Cardiac septum (tissue), 1 donor: ENCODE results near the gene TNS3. TPM values are rescaled to one million over a fixed set of nuclear protein-coding genes. Genes with fewer than 3 reads are reported as not detected.

Experiments
- DNase-seq: peaks from one replicate; pipeline ENCODE4 v3.0.0-alpha.2; 2020; ENCODE audit warnings: low spot score
- intact Hi-C: fragments of 100-400 bp; cut with DNase I; formaldehyde crosslinking; loops from one replicate; pipeline ENCODE4 v1.14.0; 2022
- total RNA-seq: library from RNA; stranded (reverse); fragmentation: NEBNext Ultra II Directional; extraction: Animal tissue kit (Norgen Biotek cat#: 25700); gene quantifications from one replicate; pipeline ENCODE4 v1.2.1, GENCODE V29; 2021
- donor health status: DM: no; HTN: no; CAD: no.

Gene TNS3
- total RNA-seq, 1 donor from 2014 or later = 29.0 TPM

GRCh38 chr7:47390914-47391313 lies 191.0 kb downstream of the TNS3 start:
- peak; percentile 14 for DNase-seq
- intact Hi-C loops = no loop called here

DNA sequence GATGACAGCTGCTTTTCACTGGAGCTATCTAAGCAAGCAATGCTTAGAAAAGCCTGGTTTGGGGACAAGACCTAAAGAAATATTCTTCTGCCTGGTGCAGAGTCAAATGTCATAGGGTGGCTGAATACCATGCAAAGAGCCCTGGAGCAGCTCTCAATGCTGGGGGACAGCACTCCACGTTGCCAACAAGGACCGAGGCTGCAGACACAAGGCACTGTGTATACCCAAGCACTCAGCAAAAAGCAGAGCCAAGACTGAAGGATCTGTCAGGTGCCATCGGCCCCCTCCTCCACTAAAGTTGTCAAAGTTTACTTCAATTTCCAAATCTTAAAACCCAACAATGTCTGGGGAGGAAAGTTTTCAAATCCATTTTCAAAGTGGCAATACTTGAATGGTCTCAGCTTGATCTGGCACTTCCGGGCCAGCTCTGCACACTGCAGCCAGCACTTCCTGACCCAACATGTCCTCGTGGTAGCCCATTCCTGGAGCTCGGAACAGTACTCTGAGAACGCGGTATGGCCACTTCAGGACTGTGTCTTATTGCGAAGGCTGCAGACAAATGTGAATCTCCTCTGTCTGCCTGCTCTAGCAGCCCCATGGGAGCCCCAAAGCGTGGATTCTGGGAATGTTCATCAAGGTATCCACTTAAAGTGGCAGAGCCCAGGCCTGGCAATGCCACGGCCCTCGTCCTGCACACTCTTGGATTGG lies 191.8 kb downstream of the TNS3 start:
- intact Hi-C loops = no loop called here
- DNase-seq = peak; percentile 41

DNA sequence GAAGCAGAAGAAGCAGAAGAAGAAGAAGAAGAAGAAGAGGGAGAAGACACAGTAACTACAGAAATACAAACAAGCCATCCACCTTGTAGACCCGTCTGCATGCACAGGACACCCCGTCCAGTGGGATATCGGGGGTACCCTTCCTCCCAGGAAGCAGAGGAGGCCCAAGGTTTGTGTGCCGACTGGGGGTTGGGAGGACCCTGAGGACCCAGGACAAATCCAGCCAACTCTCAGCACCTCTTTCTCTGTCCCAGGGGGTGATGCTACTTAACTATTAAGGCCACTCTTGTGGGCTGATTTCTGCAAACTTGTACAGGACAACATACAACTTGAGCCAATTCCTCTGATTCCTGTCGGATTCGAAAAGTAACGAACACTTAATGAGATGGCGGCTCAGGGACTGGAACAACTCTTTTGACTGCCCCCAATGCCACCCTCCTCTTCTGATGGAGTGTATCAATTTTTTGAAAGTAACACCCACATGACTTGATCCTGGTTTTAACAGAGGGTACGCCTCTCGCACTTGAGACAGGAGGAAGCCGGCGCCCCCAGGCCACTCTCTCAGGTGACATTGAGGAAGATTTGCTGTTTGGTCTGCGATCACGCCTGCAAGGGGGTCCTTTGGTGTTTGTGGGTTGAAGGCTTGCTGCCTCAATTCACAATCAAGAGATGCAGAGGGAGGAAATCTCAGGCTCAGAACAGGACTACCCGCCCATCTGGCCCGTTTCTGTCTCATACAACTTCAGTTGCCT lies 192.6 kb downstream of the TNS3 start:
- intact Hi-C loops = no loop called here
- DNase-seq = peak; percentile 9

DNA sequence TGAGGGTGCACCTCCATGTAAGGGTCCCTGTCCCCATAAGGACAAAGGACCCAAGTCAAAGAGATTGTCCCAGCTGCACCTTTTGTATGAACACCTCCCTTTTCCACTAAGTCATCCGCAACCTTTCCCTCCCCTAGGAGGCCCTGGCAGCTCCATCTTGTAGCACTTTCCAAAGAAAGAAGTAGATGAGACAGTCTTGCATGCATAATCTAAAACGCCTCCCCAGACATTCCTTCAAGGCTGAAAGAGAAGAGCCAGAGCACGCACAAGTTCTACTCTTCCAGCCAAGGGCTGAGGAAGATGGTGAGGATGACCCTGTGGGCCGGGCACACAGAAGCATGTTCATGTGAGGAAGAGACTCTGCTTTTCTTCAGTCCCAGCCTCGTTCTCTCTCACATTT lies 194.4 kb downstream of the TNS3 start:
- peak; percentile 19 for DNase-seq
- intact Hi-C loops = no loop called here

DNA sequence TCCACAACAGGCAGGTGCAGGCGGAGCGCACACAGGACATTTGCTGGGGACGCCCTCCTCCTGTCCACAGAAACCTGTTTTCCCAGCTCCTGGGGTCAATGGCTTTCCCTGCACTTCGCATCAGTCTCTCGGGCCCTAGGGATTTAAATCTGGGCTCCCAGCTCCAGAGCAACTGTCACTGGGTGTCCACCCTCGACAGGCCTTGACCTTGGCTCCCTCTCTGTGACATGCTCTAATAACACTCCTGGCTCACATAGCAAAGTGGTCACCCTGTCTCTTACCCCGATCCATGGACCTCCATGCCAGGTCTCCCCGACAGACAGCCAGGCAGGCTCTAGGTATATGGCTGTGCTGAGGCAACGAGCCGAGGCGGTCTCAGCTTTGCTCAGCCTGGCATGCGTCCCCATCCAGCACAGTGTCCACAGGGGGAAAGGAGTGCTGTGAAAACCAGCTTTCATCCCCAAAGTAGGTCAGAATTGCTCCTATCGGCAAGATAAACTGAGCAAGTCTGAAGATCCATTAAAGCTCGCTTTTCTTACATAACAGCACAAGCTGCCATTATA lies 195.6 kb downstream of the TNS3 start:
- intact Hi-C loops = no loop called here
- DNase-seq = peak; percentile 64

- intact Hi-C loops = no loop called here
- DNase-seq = peak; percentile 38
Observed at GRCh38 chr7:47385536-47386125, 196.3 kb downstream of the TNS3 start.

DNA sequence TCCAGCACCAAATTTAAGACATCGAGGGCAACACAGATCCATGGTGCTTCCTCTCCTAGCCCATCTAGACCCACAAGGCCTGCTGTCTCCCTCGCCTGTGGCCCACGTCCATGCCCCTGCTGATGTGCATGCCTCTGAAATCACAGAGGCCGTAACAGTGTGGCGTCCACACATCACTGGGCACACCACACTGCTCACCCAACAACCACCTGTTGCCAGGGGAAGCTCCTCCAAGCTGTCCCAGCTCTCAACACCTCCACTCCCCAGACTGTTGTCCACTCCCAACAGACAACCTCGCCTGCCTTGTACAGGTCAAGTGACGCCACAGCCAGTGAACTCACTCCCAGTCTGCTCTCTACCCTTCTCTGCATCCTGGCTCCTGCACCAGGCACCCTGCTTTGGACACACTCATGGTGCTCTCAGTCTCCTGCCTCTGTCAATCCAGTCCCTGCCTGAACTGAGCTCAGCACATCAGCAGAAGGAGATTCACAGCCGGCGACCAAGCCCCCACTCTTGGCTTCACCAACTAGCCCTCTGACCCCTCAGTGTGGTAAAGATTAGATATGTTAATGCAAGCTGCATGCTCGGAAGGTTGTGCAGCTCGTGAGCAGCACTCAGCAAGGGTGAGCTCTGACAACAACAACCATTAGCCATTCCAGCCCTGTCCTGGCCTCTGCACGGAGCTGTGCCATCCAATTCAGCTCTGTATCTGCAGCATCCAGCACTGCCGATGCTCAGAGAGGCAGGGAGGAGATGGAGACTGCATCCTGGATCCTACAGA lies 197.0 kb downstream of the TNS3 start:
- intact Hi-C loops = no loop called here
- DNase-seq = no peak

DNA sequence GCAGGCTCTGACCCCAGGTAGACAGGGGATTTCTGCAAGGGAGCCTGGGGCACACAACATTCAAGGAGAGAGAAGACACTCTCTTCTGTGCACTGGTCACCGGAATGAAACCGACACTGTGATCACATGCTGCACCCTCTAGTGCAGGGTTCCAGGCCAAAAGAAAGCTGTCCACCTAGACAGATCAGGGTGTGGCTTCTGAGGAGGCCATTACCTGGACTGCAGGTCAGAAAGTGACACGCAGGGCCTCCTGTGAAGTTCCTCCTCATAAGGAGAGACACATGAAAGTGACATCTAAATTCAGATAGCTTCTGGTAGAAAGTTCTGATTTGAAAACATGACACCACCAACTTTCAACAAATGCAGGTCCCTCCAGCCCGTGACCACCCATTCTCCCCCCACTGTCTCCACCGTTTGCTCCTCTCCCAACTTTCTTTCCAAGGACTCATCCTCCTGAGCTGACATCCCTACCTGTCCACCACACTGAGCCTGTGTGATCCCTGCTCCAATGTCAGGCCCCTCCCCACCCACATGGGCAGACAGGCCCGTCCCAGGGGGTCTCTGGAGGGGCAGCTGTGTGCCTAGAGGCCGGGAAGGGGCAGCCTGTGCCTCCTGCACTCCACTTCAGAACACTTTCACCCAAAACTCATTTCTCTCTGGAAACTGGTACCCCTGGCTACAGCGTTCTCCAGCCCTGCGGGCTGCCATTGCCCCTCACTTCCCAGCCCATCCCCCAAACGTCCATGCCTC lies 198.0 kb downstream of the TNS3 start:
- intact Hi-C loops = no loop called here
- DNase-seq = peak; percentile 55

- no peak for DNase-seq
- intact Hi-C loops = no loop called here
Observed at GRCh38 chr7:47383072-47383471, 198.8 kb downstream of the TNS3 start.

GRCh38 chr7:47382200-47382599 lies 199.7 kb downstream of the TNS3 start:
- DNase-seq = peak; percentile 44
- intact Hi-C loops = no loop called here

GRCh38 chr7:47381134-47381495 lies 200.8 kb downstream of the TNS3 start:
- intact Hi-C loops = no loop called here

GRCh38 chr7:47380325-47381133 lies 201.4 kb downstream of the TNS3 start:
- peak; percentile 24 for DNase-seq
- intact Hi-C loops = no loop called here

More at GRCh38 chr7:47381134-47381495, 200.8 kb downstream of the TNS3 start:
- peak; percentile 46 for DNase-seq

GRCh38 chr7:47379629-47380324 lies 202.1 kb downstream of the TNS3 start:
- intact Hi-C loops = no loop called here

DNA sequence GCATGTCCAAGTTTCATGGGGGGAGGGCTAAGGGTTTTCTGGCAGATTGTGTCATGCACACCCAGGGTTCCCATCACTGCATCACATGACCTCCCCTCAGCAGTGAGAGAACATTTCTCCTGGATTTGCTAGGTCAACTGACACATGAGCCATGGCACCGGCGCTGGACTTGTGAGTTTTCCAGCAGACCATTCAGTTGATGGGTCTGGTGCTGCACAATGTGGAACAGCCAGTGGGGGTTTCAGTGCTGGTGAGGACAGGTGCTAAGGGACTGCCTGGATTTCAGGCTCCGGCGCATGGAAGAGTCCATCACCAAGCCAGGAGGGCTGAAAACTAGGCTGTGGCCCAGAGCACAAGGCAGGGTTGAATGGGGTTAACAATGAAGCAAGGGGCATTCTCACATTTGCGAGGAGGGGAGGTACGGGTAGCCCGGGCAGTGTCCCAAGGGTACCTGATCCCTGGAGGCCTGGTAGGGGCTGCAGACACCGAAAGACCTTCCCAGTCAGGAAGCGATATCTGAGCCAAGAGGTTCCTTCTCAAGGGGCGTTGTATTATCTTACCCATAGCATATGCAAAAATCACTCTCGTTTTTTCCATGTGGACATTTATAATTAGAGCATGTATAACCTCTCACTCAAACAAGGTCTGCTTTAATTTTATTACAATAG lies 203.0 kb downstream of the TNS3 start:
- no peak for DNase-seq
- intact Hi-C loops = no loop called here

More at GRCh38 chr7:47379629-47380324, 202.1 kb downstream of the TNS3 start:
- peak; percentile 89 for DNase-seq

DNA sequence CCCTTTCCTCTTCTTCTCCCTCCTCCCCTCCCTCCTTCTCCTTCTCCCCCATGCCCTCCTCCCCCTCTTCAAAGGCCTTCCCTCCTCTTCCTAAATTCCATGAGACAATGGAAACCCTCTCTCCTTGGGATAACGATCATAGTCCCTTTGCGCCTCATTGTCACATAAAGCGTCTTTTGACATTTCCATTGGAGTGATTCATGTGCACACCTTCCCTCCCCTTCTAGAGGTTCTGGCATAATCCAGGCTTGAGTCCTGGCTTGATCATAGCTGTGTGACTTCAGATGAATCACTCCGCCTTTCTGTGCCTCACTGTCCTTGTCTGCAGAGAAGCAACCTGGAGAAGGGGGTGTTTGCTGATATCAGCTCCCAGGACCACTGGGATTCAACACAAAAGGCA lies 204.2 kb downstream of the TNS3 start:
- intact Hi-C loops = no loop called here

DNA sequence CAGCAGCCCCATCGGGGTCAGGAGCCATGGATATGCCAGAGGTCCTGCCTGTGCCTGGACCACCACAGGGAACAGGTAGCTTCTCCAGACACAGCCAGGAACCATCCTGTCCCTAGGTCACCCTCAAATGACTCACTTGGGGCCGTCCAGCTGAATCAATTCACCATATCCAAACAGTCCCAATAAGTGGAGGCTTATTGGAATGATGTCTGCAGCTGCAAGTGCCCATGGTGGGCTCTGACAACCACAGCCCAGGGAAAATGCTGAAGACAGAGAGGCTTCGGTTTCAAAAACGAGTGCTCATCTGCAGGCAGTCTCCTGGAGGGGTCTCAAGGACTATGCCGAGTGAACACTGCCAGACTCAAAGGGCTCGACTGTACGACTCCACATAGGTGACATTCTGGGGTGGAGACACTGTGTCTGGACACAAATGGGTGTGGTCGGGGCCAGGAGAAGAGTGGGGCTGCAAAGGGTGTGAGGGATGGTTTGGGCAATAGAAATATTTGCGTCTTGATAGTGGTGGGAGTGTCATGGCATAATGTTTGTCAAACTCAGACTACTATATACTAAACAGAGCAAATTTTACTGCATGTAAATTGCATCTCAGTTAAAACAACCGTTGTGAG lies 204.8 kb downstream of the TNS3 start:
- DNase-seq = no peak
- intact Hi-C loops = no loop called here

More for the DNA sequence above, 204.2 kb downstream of the TNS3 start:
- no peak for DNase-seq
